ENCODE data around the gene KIN.
"Not testable (repeated sequence)": the region's sequence is repeated elsewhere in the genome, so short reads cannot be mapped to it uniquely, and the experiment has no call there.

The KIN gene

DNA sequence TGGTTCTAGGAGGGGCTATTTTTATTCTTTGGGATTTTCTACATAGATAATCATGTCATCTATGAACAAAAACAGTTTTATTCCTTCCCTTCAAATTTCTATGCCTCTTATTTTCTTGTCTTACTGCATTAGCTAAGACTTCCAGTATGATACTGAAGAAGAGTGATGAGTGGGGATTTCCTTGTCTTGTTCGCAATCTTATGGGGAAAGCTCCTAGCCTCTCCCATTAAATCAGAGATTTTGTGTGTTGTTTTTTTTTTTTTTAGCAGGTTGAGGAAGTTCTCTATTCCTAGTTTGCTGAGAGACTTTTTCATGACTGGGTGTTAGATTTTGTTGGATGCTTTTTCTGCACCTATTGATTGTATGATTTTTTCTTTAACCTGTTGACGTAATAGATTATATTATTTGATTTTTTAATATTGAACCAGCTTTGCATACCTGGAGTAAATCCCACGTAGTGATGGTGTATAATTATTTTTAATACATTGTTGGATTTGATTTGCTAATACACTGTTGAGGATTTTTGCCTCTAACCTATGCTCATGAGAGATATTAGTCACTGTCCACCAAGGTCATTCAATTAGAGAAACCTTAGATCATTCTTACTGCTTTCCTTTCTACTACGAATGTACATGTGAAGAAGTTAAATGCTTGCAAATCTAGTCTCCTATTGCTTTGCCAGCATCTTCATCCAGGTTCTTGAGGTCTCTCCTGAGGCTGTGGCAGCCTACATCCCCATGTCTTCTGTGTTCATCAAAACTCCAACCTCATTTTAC is 6.6 kb upstream of the KIN start:
- DNase-seq, result no peak

DNA sequence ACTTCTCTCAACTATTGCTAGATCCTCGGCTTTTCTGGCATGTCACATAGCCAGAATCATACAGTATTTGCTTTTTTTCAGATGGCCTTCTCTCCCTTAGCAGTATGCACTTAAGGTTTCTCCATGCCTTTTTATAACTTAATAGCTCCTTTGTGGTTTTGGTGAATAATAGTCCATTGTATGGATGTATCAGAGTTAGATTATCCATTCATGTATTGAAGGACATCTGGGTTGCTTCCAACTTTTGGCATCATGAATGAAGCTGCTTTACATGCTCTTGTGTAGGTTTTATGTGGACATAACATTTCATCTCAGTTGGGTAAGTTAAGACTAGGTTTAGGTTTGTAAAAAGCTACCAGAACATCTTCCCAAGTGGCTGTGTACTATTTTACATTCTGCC is 4.7 kb upstream of the KIN start:
- no peak for DNase-seq

GRCh38 chr10:7789390-7789789 is 1.6 kb upstream of the KIN start:
- no peak for DNase-seq

DNA sequence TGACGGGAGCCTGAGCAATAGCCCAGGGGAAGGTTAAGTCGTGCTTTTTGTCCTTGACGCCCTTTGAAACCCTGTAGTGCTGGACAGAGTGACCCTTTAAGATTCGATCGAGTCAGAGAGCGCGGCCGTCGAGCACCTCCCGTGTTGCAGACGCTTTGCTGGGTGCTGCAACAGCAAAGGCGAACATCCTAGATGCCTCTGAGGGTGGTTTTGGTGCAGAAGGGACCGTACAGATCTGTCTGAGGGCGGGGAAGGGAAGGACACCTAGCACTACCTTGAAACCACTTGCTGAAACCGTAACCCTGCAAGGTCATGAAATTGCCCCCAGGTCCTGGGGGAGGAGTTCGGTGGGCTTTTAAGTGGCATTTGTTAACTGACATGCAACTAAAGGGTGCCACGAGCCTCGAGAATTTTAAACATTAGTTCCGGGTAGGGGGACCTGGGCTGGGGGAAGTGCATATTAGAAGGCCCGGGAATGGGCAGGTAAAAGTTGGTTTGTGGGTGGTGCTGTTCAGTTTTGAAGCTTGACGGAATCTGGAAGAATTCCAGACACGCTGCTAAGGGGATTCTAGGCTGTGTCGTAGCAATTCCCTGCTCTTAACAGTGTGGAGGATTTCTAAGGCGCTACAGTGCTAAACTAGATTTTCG is 970 bp upstream of the KIN start:
- no peak for DNase-seq

GRCh38 chr10:7787150-7787856 is 490 bp downstream of the KIN start:
- no peak for DNase-seq

- no peak for DNase-seq
Observed at GRCh38 chr10:7786430-7786829, 1.4 kb downstream of the KIN start.

DNA sequence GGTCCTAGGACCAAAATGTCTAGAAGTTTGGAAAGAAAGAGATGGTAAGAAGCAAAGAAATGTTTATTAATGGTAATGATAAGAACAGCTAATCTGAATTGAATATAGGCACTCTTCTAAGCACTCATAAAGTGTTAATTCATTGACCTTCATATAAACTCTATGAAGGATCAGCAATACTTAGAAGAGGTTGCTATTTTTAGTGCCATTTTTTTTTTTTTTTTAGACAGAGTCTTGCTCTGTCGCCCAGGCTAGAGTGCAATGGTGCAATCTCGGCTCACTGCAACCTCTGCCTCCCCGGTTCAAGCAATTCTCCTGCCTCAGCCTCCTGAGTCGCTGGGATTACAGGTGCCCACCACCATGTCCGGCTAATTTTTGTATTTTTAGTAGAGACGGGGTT is 5.6 kb downstream of the KIN start:
- not testable (repeated sequence) for DNase-seq

DNA sequence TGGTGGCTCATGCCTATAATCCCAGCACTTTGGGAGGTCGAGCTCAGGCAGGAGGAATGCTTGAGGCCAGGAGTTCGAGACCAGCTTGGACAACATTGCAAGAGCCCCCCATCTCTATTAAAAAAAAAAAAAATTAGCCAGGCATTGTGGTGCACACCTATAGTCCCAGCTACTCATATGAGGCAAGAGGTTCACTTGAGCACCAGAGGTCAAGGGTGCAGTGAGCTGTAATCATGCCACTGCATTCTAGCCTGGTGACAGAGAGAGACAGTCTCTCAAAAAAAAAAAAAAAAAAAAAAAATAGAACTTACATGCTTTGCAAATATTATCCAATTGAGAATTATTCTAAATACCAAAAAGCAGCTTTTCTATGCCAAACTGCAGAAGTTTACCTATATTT is 11.0 kb downstream of the KIN start:
- DNase-seq, result no peak

DNA sequence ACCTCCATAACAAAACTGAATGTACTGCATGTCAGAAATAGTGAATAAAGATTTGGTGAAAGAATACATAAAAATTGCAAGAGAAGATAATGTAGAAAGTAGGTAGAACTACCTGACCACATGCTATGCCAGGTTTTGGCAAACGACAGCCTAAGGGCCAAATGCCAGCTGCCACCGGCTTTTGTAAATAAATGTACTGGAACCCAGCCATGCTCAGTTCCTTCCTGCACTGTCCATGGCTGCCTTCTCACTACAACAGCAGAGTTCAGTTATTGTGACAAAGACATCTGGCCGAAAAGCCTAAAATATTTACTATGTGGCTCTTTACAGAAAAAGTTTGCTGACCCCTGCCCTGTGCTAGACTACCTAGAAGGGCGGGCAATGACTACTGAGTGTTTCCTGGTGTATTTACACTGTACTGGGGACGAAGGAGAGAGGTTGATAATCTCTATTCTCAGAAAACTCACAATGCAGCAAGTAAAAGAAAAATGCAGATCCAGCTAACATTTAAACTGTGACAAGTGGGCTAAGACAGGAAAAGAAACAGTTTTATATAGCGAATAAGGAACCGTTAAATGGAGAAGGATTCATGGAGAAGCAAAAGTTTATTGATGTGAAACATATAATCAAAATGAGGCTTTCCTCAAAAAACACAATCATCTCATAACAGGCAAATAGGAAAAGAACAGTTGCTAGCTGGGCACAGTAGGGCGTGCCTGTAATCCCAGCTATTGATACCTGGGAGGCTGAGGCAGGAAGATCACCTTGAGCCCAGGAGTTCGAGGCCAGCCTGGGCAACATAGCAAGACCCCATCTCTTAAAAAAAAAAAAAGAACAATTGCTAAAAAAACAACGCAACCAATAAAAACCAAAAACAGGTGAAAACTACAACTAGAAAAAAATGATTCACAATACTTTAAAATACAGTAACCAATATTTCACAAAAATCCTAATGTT is 13.7 kb downstream of the KIN start:
- DNase-seq, result no peak

- DNase-seq, result no peak
Observed at GRCh38 chr10:7768417-7768816, 19.4 kb downstream of the KIN start.

DNA sequence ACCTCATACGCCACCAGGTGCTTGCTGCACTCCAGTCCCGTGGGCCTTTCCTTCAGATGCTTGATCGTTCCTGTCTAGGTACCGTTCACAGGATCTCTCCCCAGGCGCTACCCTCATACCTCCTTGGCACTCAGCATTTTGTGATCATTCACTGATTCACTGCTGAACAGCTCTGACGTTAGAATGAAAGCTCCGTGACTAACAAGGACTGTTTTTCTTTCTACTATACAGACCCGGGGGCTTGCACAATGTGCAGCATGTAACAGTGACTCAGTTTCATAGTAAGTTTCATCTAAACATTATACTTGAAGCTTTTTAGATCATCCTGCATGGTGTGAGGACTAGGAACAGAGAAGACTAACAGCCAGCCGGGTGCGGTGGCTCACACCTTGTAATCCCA is 20.6 kb downstream of the KIN start:
- DNase-seq, result no peak

GRCh38 chr10:7766241-7766640 is 21.6 kb downstream of the KIN start:
- DNase-seq, result no peak

- no peak for DNase-seq
Observed at GRCh38 chr10:7763929-7764328, 23.9 kb downstream of the KIN start.

DNA sequence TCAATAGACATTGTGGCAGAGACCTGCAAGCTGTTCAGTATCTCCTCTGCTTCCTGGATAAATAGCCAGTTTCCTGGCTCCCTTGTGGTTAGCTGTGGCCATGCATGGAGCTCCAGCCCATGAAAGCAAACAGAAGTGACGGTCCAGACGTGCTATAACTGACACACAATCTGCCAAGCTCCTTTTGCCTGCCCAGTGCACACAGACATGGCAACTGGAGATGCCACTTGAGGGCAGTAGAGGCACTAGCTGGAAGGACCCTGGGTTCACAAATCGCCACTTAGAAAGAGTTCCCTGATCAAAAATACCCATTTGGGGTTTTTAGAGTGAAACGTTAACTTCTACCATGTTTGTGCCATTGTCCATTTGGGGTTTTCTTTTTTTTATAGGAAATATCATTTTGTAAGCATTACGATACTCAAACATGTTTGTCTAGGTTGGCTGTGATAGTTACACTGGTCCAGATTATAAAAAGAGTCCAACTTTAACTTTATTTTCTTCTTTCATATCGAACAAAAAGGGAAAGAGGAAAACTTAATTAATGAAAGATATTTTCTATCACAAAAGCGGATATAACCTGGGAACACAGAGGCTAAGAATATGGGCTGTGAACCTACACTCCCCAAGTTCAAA is 31.3 kb downstream of the KIN start:
- peak in 1 of 2 donors; percentile 7 for DNase-seq

DNA sequence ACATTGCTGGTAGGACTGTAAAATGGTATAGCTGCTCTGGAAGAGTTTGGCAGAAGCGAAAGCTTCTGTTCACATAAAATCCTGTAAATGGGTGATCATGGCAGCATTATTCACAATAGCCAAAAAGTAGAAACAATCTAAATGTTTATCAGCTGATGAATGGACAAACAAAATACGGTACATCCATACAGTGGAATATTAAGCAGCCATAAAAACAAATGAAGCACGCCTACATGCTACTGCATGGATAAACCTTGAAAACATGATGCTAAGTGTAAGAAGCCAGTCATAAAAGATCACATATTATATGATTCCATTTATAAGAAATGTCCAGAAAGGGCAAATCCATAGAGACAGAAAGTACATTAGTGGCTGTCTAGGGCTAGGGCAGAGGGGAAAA is 32.7 kb downstream of the KIN start:
- no peak for DNase-seq

GRCh38 chr10:7752251-7752650 is 35.5 kb downstream of the KIN start:
- no peak for DNase-seq

DNA sequence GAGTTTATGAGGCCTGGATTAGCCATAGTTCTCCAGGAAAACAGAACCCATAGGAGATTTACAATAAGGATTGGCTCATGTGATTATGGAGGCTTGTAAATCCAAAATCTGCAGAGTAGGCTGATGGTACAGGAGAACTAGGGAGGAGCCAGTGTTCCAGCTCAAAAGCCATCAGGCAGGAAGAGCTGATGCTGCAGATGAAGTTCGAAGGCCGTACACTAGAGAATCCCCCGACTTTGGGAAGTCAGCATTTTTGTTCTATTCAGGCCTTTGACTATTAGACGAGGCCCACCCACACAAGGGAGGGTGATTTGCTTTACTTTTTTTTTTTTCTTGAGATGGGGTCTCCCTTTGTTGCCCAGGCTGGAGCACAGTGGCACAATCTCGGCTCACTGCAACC is 37.6 kb downstream of the KIN start:
- no peak for DNase-seq

- not testable (repeated sequence) for DNase-seq
Observed at GRCh38 chr10:7748637-7749036, 39.2 kb downstream of the KIN start.

DNA sequence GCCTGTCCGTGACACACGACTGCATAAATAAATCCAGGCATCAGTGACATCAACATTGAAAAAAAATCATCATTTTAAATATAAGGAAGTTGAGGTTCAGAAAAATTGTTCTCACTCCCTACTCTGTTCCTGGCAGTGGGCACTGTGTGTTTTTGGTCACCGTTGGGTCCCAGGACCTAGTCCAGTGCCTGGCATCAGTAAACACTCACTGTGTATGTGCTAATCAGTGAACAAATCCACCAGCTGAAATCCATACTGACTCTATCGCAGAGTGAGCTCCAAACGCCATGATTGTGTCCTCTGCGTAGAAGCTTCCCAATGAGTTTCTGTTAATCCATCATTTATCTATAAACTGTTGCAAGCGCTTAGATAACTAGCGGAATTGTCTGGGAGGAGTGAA is 43.5 kb downstream of the KIN start:
- no peak for DNase-seq

DNA sequence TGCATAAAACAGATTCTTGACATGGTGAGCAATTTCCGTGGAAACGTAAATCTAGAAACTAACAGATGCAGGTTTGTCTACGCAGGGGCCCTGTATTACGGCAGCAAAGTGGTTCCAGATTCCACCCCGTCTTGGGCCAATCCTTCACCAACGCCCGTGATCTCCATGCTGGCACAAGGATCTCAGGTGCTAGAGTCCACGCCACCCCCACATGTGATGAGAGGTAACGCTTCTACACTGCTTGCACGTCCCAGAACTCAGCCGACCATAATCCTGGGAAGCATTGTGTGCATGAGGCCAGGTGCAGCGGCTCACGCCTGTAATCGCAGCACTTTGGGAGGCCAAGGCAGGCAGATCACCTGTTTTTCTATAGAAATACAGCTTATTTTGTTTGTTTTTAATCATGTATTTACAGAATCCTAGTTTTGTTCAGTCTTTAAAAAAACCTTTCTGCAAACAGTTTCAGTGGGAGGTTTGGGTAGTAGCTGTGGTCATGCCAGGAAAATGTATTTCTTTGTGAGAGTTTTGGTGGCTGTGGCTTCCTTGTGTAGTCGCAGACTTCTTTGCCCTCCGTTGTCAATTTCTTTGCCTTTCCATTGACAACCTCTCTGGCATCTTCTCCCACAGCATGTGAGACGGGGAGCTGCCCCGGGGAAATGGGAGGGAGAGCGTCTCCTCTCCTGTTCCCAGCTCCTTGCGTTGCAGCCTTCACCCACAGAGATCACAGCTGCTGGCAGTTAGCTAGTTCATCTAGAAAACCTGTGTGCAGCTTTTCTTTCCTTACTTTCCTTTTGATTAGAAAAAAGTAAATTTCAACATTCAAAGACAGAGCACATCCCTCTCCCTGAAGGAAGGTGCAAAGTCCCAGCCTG is 49.0 kb downstream of the KIN start:
- no peak for DNase-seq

DNA sequence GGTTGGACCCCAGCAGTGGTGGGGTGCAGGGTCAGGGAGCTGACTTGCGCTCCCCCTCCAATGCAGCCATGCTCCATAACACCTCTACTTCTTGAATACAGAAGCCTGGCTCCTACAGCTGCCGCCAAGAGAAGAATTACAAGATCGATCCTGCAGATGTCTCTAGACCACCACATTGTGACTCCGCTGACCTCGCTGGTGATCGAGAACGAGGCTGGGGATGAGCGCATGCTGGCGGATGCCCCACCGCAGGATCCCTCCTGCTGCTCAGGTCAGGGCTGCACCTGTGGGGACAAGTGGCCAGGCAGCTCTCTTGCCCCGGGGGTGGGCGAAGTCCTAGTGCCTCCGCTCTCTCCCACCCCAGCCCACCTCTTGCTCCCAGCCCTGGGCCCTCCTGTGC is 53.0 kb downstream of the KIN start:
- DNase-seq, result no peak
